Stimulated activated CD8-positive, alpha-beta memory T cell treated with anti-CD3 and anti-CD28 coated beads, Interleukin-4, amount 100 ng/mL, for 24 hours (primary cell): ENCODE data around the gene NPTN.
"Not testable (repeated sequence)": the region's sequence is repeated elsewhere in the genome, so short reads cannot be mapped to it uniquely, and the experiment has no call there.

Experiments used
- DNase-seq: peaks from one replicate; pipeline ENCODE4 v3.0.0-alpha.2; 2020; ENCODE audit warnings: low read depth

Gene NPTN

DNA sequence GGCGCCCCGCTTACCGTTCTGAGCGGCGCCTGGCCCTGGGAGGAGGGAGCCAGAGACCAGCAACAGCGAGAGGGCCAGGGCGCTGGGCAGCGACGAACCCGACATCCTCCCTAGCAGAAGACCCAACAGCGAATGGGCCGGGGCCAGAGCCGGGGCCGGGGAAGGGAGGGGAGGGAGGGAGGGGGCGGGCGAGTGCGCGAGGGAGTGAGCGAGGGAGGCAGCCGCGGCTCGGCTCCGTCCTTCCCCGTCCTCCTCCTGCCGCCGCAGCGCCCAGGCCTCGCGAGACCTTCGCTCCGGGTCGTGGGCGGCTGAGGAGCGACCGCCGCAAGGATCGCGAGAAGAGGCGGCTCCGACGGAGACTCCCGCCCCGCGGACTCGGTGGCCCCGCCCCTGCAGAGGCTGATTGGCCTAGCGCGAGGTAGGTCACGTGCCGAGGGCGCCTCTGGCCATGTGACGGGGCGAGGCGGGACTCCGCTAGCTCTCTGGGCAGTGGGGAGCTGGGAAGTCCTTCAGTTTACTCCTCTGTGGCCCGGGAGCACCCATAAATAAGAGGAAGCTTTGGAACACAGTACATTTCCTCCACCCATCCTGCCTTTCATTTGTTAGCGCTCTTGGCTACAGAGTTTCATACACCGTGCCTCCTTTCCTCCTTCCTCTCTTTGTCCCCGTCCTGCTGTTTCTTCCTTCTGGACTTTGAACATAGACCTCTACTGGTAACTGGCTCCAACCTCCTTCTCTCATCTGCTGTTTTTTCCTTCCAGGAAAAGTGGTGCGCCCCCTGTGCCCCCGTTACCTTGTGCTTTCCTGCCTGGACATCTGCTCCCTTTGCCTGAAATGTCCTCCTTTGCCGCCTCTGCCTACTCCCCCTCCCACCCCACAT is at the start of gene NPTN:
Gene NPTN, minus strand, starts transcription at position 279 of the 880 bp plus-strand sequence. Its CDS starts 174 bp downstream, at position 105.
- DNase-seq: peak; percentile 98

DNA sequence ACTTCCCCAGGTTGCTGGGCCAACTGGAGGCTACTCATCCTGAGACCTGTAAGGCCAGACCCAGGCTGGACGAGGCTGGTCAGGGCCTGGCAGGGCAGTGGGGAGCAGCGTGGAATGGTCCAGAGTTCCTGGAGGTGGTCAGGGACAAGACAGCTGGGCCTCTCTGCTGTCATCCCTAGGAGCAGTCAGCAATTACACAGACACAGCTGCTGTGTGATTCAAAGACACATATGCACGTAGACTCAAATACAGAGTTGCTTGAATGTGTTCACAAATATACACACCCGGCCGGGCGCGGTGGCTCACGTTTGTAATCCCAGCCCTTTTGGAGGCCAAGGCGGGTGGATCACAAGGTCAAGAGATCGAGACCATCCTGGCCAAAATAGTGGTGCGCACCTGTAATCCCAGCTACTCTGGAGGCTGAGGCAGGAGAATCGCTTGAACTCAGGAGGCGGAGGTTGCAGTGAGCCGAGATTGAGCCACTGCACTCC is 49.5 kb upstream of the NPTN start:
- DNase-seq: no peak

DNA sequence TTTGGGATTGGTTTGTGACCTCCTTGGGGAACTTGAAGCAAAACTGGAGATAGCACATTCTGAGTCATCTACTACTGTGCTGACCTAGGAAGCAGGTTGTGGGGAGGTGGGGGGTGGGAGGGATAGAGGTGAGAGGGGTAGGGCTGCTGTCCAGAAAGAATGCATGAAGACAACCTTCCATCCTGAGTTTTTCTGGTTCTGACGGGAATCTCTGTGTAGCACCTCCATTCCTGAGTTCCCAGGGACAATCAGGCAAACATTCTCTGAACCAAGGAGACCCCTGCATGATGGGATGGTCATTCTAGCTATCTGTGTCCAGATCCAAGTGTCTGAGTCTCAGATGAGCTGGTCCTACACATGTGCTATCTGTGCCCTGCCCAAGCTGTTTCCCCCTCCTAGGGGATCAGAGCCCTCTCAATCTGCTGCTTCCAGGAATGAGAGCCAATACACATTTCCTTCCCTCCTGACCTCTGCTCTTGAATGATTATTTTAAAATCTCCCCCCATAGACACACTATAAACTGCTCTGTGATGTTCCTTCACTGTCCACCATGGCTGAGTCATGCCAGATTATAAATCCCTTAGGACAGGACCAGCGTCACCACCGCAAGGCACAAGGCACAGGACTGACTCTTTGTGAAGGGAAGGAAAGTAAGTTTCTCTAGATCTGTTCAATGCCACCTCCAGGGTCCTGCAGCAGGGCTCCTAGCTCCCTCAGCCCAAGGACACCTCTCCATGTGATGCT is 48.8 kb upstream of the NPTN start:
- no peak for DNase-seq

DNA sequence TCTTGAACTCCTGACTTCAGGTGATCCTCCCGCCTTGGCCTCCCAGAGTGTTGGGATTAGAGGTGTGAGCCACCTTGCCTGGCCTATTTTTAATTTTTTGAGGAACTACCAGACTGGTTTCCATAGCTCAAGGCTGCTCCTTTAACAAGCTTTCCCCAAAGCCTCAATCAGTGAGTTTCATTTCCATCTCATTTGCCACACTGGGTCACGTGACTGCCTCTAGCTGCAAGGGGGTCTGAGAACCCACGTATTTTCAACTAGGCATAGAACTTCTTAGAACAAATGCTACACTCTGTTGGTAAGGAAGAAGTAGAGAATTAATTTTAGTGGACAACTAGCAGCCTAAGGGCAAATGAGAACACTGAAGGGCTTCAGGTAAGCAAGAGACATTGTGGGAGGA is 47.9 kb upstream of the NPTN start:
- DNase-seq: no peak

DNA sequence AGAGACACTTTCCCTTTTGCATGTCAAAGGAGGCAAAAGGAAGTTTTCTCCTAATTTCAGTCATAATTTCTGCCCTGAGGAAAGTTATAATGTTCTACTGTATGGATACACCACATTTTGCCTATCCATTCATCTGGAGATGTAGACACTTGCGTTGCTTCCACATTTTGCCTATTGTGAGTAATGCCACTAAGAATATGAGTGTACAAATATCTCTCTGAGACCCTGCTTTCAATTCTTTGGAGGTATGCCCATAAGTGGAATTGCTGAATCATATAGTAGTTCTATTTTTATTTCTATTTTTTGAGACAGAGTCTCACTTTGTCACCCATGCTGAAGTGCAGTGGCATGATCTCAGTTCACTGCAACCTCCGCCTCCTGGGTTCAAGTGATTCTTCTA is 47.4 kb upstream of the NPTN start:
- DNase-seq: no peak

DNA sequence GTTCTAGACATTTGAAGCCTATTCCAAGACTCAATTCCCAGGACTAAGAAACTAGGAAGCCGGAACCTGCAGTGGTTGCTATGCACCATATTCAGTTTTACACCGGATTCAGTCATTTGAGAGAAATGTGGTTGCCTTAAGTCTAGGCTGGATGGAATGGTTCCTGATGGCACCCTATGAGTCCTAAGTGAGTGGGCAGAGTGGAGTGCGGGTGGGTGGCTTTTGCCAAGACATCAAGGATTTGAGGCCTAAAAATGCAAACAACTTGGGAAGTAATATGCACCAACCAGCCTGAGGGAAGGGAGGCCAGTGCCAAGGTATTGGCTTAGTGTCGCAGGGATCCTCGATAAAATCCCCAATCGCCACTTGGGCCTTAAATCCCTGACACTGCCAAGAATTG is 46.8 kb upstream of the NPTN start:
- DNase-seq: no peak

DNA sequence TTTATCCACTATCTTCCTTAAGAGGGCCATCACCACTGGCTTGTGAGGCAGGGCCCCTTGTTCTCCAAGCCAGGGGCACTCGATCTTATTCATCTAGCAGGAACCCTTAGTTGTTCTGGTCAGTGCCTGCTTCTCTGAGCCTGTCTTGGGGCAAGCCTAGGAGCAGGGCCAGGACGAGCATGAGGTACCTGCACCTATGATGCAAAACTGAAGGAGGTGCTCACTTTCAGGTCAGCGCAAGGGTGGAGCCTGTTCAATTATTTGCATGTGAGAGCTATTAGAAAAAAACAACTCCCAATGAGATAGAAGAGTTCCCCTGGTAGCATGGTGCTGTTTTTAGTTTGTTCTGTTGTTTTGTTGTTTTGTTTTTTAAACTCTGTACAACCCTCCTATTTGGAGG is 46.0 kb upstream of the NPTN start:
- no peak for DNase-seq

DNA sequence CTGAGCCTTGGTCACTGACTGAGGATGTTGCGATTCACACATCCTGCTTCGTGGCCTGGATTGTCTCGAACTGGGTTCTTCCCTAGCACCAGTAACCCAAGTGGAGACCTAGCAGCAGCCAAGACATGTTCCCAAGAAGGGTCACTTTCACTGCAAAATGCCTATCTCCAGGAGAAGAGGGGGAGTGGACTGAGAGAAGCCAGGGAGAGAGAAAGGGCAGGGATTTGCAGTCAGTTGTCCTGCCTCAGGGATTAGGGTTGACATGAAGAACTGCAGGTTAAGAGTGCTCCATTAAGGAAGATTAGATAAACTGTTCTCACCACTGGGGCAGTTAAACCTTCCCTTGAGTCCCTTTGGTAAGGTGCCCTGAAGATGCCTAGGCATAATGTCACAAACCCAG is 45.3 kb upstream of the NPTN start:
- no peak for DNase-seq

DNA sequence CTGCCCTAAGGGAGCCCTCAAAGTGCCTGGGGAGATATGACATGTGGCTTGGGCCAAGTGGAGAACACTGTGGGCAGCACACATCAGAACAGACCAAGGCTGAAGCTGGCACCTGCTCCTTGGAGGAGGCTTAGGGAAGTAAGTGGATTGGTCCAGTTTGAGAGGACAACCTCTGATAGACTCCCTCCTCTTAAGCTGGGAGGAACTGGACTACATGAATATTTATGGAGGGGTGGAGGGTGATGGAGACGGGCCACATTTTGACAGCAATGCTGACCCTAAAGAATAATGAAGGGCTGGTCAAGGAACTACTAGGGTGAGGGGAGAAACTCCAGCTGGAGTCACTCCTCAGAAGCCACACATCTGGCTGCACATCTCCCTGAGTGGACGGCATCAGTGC is 44.5 kb upstream of the NPTN start:
- DNase-seq: no peak

DNA sequence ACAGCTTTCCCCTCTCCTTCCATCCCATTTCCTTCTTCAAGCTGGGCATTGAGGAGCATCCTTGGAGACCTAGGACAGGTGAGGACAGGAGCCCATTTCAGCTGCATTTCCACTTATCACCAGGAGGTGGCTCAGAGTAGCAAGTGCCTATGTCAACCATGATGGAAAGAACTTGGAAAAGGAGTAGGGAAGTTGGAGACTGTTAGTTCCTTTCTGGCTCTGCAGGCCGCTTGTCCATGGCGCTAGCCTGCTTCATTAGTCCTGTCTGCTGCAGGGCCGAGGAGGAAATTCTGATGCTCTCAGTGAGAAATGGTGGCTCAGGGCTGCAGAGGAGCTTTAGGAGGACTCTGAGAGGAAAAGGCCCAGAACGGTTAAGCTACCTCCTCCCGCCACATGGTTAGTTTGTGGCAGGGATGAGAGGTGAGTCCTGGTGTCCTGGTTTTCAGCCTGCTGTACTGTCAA is 44.0 kb upstream of the NPTN start:
- peak; percentile 28 for DNase-seq

DNA sequence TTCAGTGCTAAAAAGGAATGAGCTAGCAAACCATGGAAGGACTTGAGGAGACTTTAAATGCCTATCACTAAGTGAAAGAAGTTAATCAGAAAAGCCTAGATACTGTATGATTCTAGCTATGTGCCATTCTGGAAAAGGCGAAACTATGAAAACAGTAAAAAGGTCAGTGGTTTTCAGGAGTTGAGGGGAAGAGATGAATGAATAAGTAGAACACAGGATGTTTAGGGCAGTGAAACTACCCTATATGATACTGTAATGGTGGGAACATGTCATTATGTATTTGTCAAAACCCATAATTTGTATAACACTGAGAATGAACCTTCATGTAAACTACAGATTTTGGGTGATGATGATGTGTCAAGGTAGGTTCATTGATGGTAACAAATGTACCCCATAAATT is 41.4 kb upstream of the NPTN start:
- no peak for DNase-seq

DNA sequence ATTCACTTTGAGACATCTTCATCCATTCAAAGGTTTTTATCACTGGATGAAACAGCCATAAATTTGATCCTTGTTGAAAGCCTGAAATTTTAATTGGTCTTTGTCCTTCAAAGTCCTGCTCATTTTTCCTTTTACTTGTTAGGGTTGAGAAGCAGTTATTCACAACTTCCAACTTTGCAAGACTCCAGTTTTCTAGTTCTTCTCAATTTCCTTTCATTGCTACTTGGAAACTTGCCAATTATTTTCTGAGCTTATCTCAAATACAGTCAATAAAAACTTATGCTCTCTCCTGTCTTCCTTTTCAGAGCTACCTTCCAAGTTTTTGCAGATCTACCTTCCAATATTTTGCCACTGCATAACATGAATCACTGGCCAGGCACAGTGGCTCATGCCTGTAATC is 27.3 kb upstream of the NPTN start:
- DNase-seq: no peak

DNA sequence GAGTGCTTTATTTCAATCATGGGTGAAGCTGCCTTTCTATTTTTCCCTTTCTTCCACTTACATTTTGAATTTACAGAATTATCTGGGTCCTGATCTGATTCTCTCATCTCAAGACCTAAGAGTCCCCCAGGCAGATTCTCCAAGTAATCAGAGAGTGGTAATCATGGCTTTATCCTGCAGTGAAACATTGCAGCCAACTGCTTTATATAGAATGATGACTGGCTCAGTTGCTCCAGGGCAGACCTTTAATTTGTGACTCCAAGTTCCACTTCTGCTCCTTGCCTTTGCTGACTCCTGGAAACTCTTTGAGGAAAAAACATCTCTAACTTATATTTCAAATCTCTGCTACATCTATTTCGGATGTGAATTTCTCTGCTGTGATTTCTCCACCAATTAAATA is 25.5 kb upstream of the NPTN start:
- DNase-seq: no peak

DNA sequence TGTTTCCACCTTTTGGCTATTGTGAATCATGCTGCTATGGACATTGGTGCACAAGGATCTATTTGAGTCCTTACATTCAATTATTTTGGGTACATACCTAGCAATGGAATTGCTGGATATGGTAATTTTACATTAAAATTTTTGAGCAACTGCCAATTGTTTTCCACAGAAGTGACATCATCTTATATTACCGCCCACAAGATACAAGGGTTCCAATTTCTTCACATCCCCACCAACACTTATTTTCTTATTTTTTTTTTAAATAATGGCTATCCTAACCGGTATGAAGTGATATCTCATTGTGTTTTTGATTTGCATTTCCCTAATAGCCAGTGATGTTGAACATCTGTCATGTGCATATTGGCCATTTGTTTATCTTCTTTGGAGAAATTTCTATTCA is 22.5 kb upstream of the NPTN start:
- DNase-seq: no peak

DNA sequence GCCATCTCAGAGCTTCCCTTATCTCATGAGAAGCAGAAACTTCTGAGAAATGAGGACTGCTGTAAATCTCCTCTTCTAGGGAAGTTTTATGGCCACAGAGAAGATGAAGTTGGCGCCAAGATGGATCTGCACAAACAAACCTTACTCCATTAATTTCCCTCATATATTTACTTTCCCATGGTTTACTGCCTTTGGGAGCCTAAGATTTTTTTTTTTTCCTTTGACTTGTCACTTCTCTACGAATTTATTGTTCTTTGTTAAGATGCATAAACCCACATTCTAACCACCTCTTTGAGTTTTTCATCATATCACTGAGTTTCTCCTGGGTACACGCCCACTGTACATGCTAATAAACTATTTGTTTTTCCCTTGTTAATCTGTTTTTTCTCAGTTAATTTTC is 21.5 kb upstream of the NPTN start:
- DNase-seq: no peak

DNA sequence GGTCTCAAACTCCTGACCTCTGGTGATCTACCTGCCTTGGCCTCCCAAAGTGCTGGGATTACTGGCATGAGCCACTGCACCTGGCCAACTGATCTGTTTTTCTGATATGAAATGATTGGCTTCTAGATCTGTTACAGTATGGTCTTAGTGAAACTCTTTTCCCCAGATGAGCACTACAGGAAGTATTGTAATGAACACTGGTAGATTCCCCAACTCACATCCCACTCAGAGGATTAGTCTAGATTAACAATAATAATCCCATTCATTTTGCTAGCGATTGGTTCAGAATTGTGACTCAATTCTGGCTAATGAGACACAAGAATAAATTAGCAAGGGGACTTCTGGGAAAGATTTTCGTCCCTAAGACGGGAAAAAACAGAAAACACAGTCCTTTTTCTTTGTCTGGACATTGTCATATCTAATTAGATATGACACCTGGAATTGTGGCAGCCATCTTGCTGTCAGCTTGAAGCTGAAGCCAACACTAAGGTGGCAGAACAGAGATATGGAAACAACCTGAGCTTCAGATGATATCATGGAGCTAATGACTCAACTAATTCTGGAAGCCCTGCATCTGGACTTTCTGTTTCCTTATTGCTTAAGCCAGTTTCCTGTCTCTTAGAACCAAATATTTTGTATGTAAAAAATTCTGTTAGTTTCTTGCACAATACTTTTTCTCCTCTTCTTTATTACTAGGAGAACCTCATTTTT is 17.4 kb upstream of the NPTN start:
- no peak for DNase-seq

DNA sequence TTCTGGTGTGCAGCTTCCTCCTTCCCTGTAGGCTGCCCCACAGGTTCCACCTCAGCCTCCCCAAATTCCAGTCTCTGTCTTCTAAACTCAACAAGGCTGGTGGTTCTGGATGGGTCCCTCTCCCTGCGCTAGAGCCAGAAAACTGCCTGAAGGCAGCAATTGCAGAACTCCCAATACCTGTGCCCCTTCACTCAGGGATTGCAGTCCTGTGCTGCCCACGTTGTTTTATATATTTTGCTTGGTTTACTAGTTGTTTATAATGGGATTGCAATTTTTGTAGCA is 14.8 kb upstream of the NPTN start:
- no peak for DNase-seq

DNA sequence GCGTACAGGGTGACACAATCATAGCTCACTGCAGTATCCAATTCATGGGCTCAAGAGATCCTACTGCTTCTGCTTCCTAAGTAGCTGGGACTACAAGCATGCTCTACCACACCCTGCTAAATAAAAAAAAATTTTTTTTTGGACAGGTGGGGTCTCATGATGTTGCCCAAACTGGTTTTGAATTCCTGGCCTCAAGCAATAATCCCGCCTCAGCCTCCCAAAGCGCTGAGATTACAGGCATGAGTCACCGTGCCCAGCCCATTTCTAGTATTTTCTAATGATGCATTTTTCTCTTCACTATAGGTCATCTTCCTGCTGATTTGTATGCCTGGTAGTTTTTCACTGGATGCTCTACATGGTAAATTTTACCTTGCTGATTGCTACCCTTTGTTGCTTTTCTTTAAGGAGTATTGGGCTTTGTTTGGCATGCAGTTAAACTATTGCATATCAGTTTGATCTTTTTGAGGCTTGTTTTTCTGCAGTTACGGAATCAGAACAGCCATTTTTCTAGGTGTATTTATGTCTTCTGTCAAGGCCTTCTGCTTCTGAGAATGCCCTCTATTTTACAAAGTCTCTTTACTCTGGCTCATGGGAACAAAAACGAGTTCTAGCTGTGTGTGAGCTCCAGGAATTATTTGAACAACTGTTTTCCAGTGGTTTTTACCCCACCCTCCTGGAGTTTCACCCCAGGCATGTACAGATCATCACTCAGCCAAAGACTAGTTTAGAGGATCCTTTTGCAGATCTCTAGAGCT is 14.2 kb upstream of the NPTN start:
- no peak for DNase-seq

DNA sequence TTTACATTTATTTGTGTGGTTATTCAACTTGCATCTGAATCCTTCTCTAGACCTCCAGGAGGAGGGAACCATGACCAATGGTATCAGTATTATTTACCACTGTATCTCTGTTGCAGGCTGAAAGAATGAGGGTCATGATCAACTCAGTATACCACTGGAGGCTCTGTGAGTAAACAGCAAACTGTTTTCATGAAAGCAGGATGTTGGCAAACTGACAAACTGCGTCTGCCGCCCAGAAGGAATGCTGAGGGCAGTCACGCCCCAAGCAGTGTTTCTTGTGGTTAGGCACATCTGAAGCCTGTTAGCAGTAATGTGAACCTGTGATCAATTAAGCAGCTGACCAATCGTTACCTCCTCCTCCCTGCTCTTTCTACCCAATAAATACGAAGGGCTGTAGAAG is 6.3 kb upstream of the NPTN start:
- DNase-seq: not testable (repeated sequence)

DNA sequence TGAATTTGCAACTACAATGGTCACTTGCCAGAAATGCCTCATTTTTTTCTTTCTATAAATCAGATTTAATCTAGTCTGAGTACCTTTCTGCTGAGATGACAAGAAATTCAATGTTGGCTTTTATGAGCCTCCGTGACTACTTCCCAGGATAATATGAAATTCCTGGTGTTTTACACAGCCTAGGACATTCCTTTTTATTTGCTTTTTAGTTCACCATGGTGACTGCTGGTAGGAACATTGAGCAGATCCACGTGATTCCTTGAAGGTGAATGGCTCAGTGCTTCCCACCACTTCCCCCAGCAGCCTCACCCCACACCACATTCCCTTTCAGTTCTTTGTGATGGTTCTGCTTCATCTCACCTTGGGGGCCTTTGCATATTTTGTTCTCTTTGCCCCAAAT is 4.3 kb upstream of the NPTN start:
- DNase-seq: no peak

DNA sequence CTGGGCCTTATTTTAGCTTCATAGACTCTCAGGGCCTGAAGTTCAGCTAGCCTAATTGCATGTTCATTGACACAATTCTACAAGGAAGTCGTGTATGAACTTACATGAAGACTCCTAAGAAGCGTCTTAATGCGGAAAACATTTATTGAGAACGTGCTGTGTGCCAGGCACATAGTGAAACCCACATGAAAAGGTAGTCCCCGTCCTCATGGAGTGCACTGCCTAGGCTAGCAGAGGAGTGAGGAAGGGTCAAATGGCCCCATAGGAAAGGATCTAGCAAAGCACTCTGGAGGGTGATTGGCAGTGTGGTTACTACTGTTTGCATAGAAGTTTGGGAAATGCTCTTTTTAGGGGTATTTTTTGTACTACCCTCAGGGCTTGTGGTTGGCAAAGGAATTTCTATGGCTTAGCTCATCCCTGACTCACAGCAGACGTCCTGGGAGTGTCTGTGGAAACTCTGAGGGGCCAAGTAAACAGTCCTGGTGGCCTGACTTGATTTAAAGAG is 854 bp upstream of the NPTN start:
- no peak for DNase-seq

DNA sequence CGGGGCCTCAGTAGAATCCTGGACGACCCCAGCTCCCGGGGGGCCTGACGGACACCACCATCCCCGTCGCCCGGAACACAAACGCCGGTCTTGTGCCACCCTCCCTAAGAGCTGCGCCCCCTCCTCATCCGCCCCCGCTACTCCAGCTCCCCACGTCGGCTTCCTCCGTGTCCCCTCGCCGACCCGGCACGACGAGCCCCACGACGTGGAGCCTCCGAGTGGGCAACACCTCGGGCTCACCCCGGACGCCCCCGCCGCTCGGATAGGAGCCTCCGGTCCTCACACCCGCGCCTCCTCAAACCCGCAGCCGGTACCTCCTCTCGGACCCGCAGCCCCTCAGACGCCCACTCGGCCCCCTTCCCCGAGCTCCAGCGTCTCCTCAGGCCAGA is 525 bp downstream of the NPTN start:
- DNase-seq: no peak
